ENCODE measurements around the gene AFM.

GRCh38 chr4:73460913-73461522 lies 20.5 kb upstream of the AFM start:
- TF ChIP-seq CTCF (IDR thresholded peaks at IDR 0.05 in 4 of 5, conservative IDR thresholded peaks at IDR 0.05 in 1 of 5) (no peak), POLR2A (IDR thresholded peaks at IDR 0.05) (no peak)
